SW480 (cell line): ENCODE data around the gene SLC5A10.
A peak's percentile ranks its signal among the peaks of the same experiment; 100 is the strongest.

Experiments used
- DNase-seq: peaks from one replicate; pipeline ENCODE4 v3.0.0-alpha.2; 2016; ENCODE audit warnings: low spot score

SLC5A10 gene

GRCh38 chr17:19003543-19004420, 51.8 kb downstream of the SLC5A10 start:
- peak; percentile 47 for DNase-seq

GRCh38 chr17:19004421-19005136, 52.6 kb downstream of the SLC5A10 start, which contains the start of gene FAM83G:
Gene FAM83G, minus strand, starts transcription at chr17:19004764. Its CDS starts 723 bp downstream, at chr17:19004041.
- DNase-seq: peak; percentile 85

- DNase-seq: no peak
Observed at GRCh38 chr17:19005137-19005773, 53.3 kb downstream of the SLC5A10 start.

GRCh38 chr17:19005789-19006430, 53.9 kb downstream of the SLC5A10 start:
- DNase-seq: no peak

GRCh38 chr17:19006698-19007097, 54.7 kb downstream of the SLC5A10 start:
- DNase-seq: no peak

GRCh38 chr17:19009970-19010369, 58.0 kb downstream of the SLC5A10 start:
- no peak for DNase-seq

- no peak for DNase-seq
Observed at GRCh38 chr17:19010729-19011505, 59.0 kb downstream of the SLC5A10 start.

- DNase-seq: no peak
Observed at GRCh38 chr17:19011581-19011980, 59.6 kb downstream of the SLC5A10 start.

GRCh38 chr17:19012171-19013080, 60.5 kb downstream of the SLC5A10 start:
- no peak for DNase-seq

GRCh38 chr17:19013226-19013625, 61.3 kb downstream of the SLC5A10 start:
- DNase-seq: no peak

GRCh38 chr17:19013806-19014627, 62.1 kb downstream of the SLC5A10 start:
- no peak for DNase-seq

GRCh38 chr17:19014628-19015215, 62.8 kb downstream of the SLC5A10 start:
- DNase-seq: no peak

GRCh38 chr17:19015428-19015827, 63.5 kb downstream of the SLC5A10 start:
- no peak for DNase-seq

- DNase-seq: no peak
Observed at GRCh38 chr17:19016297-19016696, 64.3 kb downstream of the SLC5A10 start.

- DNase-seq: no peak
Observed at GRCh38 chr17:19016881-19017280, 64.9 kb downstream of the SLC5A10 start.

GRCh38 chr17:19017401-19017800, 65.4 kb downstream of the SLC5A10 start:
- no peak for DNase-seq

- DNase-seq: no peak
Observed at GRCh38 chr17:19017804-19018599, 66.0 kb downstream of the SLC5A10 start.

- DNase-seq: no peak
Observed at GRCh38 chr17:19018600-19018950, 66.6 kb downstream of the SLC5A10 start.
